Measurements from ENCODE around the gene SND1.
A peak's percentile ranks its signal among the peaks of the same experiment; 100 is the strongest.

The SND1 gene

DNA sequence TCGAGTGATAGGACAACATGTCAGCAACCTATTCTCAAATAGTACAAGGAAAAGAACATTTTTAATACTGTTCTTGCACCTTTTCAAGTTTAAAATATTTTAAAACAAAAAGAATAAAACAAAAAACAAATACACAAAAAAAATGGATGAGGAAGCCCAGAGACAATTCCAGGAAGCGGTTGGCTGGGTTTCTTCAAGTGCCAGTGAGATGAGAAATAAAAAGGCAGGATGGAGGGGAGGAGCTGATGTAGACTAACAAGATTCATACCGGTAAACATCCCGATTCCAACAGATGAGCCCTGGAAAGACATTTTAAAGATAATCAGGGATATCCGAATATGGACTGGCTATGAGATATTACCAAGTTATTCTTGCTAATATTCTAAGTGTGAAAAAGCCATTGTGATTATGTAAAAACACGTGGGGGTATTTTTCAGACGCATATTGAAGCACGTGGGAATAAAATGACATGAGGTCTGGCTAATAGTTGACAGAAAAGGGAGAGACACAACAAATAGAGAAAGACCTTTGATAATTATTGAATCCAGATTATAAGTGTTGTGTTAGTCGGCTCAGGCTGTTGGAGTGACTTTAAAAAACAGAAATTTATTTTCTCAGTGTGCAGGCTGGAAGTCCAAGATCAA is 480.6 kb downstream of the SND1 start:
- DNase-seq = no peak

DNA sequence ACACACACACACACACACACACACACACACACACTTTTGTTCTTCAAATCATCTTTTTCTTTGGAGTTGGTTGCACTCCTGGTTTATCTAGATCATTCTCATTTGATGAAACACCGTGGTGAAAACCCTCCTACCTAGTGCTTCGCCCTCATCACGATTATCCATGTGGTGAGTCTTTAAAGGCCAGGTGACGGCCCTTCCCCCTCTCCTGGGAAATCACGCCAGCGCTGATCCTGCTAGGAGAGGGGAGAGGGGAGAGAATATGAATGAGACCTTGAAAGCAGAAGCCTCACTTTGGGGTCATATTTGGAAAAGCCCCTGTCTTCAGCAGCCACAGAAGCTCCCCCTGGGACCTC is 483.1 kb downstream of the SND1 start:
- DNase-seq = peak; percentile 58

DNA sequence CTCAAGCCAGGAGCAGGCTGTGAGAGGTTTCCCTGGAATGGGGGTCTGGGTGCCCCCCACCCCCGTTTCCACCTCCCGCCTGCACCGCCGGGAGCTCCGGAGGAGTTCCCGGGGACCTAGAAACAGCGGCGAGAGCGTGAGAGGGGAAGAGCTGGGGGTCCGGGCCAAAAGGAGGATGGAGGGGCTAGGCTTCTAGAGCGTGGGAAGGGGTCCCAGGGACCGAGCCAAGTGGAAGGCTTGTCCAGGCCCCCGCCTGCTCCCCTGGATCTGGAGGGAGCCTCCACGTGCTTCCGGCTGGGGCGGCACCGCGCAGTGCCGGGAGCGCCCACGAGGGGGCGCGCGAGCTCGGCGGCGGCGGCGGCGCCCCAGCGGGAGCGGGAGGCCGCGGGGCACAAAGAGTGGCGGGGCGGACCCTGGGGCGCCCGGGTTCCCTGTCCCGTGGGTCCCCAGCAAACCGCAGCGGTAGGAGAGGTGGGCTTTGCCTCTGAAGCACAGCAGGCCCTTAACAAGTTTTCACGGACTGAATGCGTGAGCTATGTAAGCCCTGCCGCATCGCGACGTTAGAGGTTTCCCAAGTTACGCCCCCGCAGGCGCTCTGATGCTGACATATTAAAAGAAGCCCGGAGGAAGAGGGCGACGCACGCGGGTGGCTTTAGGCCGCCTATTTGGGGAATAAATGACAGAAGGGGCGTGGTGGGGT is 483.7 kb downstream of the SND1 start:
- DNase-seq = peak; percentile 45

DNA sequence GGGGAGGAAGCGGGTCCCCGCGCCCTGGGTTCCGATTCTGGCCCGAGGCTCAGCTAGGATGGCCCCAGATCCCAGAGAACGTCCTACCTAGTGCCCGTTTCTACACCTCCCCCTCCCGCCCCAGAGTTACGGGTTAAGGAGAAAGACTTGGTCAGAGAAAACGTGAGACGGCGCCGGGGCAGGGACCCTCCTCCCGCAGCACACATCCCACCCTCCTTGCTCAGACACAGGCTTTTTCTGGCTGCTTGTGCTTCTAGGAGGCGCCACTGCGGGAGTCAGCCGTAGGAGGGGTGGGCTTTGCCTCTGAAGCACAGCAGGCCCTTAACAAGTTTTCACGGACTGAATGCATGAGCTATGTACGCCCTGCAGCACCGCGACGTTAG is 484.2 kb downstream of the SND1 start:
- DNase-seq = no peak

DNA sequence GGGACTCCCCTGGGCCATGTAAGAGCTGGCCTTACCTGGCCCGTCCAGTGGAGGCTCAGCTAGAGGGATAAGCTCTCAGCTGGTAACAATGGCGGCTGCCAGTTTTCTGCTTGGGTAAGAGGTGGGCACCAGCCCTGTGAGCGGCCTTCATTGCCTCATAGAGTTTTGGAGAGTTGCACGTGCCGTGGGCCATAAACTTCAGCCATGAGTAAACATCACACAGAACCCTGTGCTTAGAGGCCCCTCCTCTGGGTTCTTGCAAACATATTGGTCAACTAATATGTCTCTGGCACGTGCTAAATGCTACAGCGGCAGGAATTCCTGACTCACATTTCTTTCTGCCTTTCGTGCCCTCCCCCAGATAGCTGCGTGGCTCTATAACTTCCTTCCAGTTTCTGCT is 485.2 kb downstream of the SND1 start:
- no peak for DNase-seq

DNA sequence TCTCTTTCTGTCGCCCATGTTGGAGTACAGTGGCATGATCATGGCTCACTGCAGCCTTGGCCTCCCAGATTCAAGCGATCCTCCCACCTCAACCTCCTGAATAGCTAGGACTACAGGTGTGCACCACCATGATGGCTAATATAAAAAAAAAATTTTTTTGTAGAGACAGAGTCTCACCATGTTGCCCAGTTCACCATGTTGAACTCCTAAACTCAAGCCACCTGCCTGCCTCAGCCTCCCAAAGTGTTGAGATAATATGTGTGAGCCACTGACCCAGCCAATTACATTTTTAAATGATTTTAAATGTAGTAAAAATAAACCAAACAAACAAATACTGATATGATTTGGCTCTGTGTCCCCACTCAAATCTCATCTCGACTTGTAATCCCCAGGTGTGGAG is 487.4 kb downstream of the SND1 start:
- DNase-seq = no peak

DNA sequence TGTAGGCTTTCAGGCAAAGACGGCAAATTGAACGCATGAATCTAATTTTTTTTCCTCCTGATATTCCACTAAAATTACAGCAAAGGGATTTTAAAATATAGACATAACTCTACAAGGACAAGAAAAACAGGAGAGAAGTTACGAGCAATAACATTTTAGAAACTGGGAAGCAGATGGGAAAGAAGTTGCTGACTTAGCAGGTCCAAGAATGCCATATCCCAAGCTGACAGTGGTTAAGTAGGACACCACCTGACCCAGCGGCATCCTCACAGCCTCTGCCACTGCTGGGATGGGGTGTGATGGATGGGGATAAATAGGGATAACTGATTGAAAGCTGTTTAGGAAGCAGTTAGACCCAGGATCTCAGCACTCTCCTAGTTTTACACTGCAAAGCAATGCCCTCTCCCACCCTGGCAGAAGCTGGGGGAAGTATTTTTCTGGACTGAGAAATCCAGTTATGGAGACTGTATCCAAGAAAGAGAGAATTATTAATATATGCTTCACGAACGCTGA is 489.7 kb downstream of the SND1 start:
- DNase-seq = no peak

Data from NCI-H1105 (cell line).